DND-41 (cell line): ENCODE data around the gene PMEPA1.

Source experiments
- CTCF ChIP-seq: IDR thresholded peaks from 2 replicates; pipeline ENCODE4 v1.5.1; 2012; ENCODE audit warnings: borderline replicate concordance, low read length, moderate library complexity, mild to moderate bottlenecking; ENCODE audit not compliant: poor library complexity, severe bottlenecking; ENCODE audit errors: extremely low read depth
- EZH2 ChIP-seq: IDR thresholded peaks from 3 replicates; pipeline ENCODE4 v1.6.1; 2012; ENCODE audit warnings: borderline replicate concordance, low read depth, mild to moderate bottlenecking, moderate library complexity, low read length, inconsistent platforms; ENCODE audit not compliant: severe bottlenecking

GRCh38 chr20:57678340-57678739 lies 31.5 kb downstream of the PMEPA1 start:
- no peak for TF ChIP-seq EZH2
- TF ChIP-seq CTCF, result no peak
